ENCODE measurements around the gene INAVA. TPM values are rescaled to one million over a fixed set of nuclear protein-coding genes. Genes with fewer than 3 reads are reported as not detected.

INAVA gene
- total and polyA plus RNA-seq, 2 experiments from 2014 or later: 51.0 to 79.7 TPM

GRCh38 chr1:200866116-200866515 is 28.6 kb upstream of the INAVA start:
- DNase-seq (ENCODE audit: low spot score): no peak
- Histone ChIP-seq H3K9me3 (ENCODE audit: low read depth) (no peaks in the 10 kb centered on the region), H3K27me3 (no peaks in the 10 kb centered on the region), H2AFZ (no peak overlapping the region), H3K27ac (no peak overlapping the region), H3K4me1 (ENCODE audit: insufficient read depth) (no peaks in the 10 kb centered on the region), H3K4me2 (no peak overlapping the region), H4K20me1 (ENCODE audit: insufficient read depth, poor library complexity, severe bottlenecking) (no peaks in the 10 kb centered on the region), H3K4me3 (no peak overlapping the region), H3K9me2 (replicated peaks; ENCODE audit: insufficient read depth) (no peaks in the 10 kb centered on the region), H3K36me3 (replicated peaks; ENCODE audit: insufficient read depth, low read depth) (no peaks in the 10 kb centered on the region), H3K79me2 (no peaks in the 10 kb centered on the region)
- TF ChIP-seq EZH2 (IDR thresholded peaks at IDR 0.05; ENCODE audit: borderline replicate concordance): no peak
- TF ChIP-seq CTCF (IDR thresholded peaks at IDR 0.05; ENCODE audit: poor library complexity): no peak
- TF ChIP-seq EZH2phosphoT487 (IDR thresholded peaks at IDR 0.05; ENCODE audit: low read depth, severe bottlenecking, unreplicated experiment): no peak
- 79% methylated on average over 3 of the region's 3 CpGs for WGBS (ENCODE audit: low lambda C conversion rate, missing lambda C conversion rate)

- Histone ChIP-seq H3K9me2 (replicated peaks; ENCODE audit: insufficient read depth) (no peaks in the 10 kb centered on the region), H3K9me3 (ENCODE audit: low read depth) (no peaks in the 10 kb centered on the region), H3K4me2 (no peak overlapping the region), H3K4me3 (no peak overlapping the region), H2AFZ (no peak overlapping the region), H3K4me1 (ENCODE audit: insufficient read depth) (no peaks in the 10 kb centered on the region), H3K36me3 (replicated peaks; ENCODE audit: insufficient read depth, low read depth) (no peaks in the 10 kb centered on the region), H3K79me2 (no peaks in the 10 kb centered on the region), H3K27me3 (no peaks in the 10 kb centered on the region), H4K20me1 (ENCODE audit: insufficient read depth, poor library complexity, severe bottlenecking) (no peaks in the 10 kb centered on the region), H3K27ac (no peak overlapping the region)
- WGBS (ENCODE audit: low lambda C conversion rate, missing lambda C conversion rate): 65% methylated on average over 5 of the region's 5 CpGs
- no peak for DNase-seq (ENCODE audit: low spot score)
- TF ChIP-seq CTCF (IDR thresholded peaks at IDR 0.05; ENCODE audit: poor library complexity): no peak
- TF ChIP-seq EZH2phosphoT487 (IDR thresholded peaks at IDR 0.05; ENCODE audit: low read depth, severe bottlenecking, unreplicated experiment): no peak
- TF ChIP-seq EZH2 (IDR thresholded peaks at IDR 0.05; ENCODE audit: borderline replicate concordance): no peak
These were observed 28.2 kb upstream of the INAVA start for GRCh38 chr1:200866521-200866920.

- no peak for DNase-seq (ENCODE audit: low spot score)
- no peaks in the 10 kb centered on the region for H3K9me2 ChIP-seq (replicated peaks; ENCODE audit: insufficient read depth)
- no peaks in the 10 kb centered on the region for H3K9me3 ChIP-seq (ENCODE audit: low read depth)
- H3K36me3 ChIP-seq (replicated peaks; ENCODE audit: insufficient read depth, low read depth): no peaks in the 10 kb centered on the region
- no peak overlapping the region for H2AFZ ChIP-seq
- TF ChIP-seq CTCF (IDR thresholded peaks at IDR 0.05; ENCODE audit: poor library complexity): no peak
- TF ChIP-seq EZH2 (IDR thresholded peaks at IDR 0.05; ENCODE audit: borderline replicate concordance): no peak
- no peak for TF ChIP-seq EZH2phosphoT487 (IDR thresholded peaks at IDR 0.05; ENCODE audit: low read depth, severe bottlenecking, unreplicated experiment)
- H3K79me2 ChIP-seq: no peaks in the 10 kb centered on the region
- H3K27me3 ChIP-seq: no peaks in the 10 kb centered on the region
- H3K4me2 ChIP-seq: no peak overlapping the region
- no peak overlapping the region for H3K4me3 ChIP-seq
- H3K4me1 ChIP-seq (ENCODE audit: insufficient read depth): no peaks in the 10 kb centered on the region
- no peak overlapping the region for H3K27ac ChIP-seq
- 66% methylated on average over 11 of the region's 11 CpGs for WGBS (ENCODE audit: low lambda C conversion rate, missing lambda C conversion rate)
- no peaks in the 10 kb centered on the region for H4K20me1 ChIP-seq (ENCODE audit: insufficient read depth, poor library complexity, severe bottlenecking)
These were observed 27.5 kb upstream of the INAVA start for GRCh38 chr1:200867018-200867811.
